Medulla oblongata (tissue), 1 donor: ENCODE results near the gene ZNF474.

Experiments used
- DNase-seq: peaks from one replicate; pipeline ENCODE4 v3.0.0-alpha.2; 2015; ENCODE audit errors: extremely low spot score

The ZNF474 gene

GRCh38 chr5:122118356-122118948 is 10.9 kb upstream of the ZNF474 start:
- no peak for DNase-seq

DNA sequence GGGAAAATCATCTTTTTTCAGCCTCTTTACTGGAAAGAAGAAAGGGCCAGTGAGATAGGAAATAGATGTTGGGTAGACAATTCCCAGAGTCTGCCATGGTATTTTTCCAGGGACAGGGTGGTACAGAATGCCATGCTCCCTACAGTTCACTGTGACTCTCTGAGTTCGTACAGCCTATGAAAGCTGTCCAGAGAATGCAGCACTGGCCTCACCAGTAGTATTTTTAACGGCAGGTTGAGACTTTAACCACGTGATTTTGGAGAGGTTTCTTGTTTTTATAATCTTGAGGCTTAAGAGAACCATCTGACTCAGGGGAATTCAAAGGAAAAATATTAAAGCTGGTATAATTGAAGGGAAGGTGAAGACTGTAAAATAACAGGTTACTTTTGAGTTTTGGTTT is 10.1 kb upstream of the ZNF474 start:
- no peak for DNase-seq

GRCh38 chr5:122120493-122120892 is 8.9 kb upstream of the ZNF474 start:
- no peak for DNase-seq

GRCh38 chr5:122120957-122121356 is 8.4 kb upstream of the ZNF474 start:
- no peak for DNase-seq

GRCh38 chr5:122121479-122122465 is 7.6 kb upstream of the ZNF474 start:
- no peak for DNase-seq

- DNase-seq = no peak
Observed at GRCh38 chr5:122124766-122125165, 4.6 kb upstream of the ZNF474 start.

GRCh38 chr5:122126177-122126755 is 3.1 kb upstream of the ZNF474 start:
- no peak for DNase-seq

GRCh38 chr5:122126756-122127321 is 2.5 kb upstream of the ZNF474 start:
- DNase-seq = peak; percentile 41

- no peak for DNase-seq
Observed at GRCh38 chr5:122130152-122130551, 806 bp downstream of the ZNF474 start.

DNA sequence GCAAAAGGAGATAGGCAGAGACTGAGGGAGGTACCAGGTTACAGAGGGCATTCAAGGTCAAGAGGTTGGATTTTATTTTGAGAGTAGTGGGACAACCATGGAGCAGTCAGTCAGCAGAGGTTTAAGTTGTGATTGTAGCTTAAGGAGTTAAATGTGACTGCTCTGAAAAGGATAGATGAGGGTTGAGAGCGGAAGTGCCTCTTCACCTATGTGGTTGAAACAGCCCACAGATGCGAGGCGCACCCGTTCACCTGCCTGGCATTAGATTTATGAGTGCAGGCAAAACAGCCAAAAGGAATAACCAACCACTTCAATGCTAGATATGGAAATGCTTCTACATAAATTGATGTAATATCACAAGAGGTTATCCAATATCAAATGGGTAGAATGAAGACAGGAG is 8.4 kb downstream of the ZNF474 start:
- no peak for DNase-seq

DNA sequence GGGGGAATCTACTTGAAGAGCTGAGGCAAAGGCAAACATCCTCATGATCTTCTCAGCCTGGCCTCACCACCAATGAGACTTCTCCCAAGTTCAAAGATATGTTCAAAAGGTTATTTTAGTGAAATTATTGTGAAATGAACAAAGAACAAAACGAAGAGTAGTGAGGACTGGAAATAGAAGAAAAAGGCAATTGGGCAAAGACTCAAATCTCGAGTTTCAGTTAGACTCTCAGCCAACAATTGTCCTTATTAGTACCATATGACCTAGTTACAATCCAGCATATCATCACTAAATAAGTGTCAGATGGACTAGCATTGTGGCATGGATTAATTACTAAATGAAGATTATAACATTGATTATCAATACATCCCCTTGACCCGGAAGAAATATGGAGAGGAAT is 9.0 kb downstream of the ZNF474 start:
- no peak for DNase-seq

DNA sequence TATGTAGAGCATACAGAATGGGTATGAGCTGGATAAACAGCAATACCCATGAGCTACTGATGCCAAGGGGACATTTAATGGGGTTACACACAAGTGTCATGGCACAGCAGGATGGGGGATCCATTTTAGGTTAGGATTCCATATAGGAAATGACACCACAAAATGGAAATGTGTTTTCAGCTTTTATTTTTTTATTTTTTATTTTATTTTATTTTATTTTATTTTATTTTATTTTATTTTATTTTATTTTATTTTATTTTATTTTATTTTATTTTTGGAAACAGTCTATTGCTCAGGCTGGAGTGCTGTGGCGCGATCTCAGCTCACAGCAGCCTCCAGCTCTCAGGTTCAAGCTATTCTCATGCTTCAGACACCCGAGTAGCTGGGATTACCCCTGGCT is 11.6 kb downstream of the ZNF474 start:
- DNase-seq = no peak

DNA sequence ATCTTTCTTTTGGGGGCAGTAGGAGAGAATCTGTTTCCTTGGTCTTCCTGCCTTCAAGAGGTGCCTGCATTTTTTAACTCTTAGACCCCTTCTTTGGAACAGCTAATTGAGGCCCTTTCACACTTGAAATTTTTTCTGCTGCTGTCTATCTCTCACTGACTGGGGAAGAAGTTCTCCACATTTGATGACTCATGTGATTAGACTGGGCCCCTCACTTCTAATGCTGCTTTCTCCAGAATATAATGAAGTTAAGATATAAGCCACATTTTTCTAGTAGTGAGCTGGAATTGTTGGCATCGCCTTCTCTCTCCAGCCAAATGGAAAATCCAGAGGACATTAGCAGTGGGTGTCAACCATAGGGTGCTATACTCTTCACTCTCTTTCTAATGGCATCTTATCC is 12.4 kb downstream of the ZNF474 start:
- no peak for DNase-seq

DNA sequence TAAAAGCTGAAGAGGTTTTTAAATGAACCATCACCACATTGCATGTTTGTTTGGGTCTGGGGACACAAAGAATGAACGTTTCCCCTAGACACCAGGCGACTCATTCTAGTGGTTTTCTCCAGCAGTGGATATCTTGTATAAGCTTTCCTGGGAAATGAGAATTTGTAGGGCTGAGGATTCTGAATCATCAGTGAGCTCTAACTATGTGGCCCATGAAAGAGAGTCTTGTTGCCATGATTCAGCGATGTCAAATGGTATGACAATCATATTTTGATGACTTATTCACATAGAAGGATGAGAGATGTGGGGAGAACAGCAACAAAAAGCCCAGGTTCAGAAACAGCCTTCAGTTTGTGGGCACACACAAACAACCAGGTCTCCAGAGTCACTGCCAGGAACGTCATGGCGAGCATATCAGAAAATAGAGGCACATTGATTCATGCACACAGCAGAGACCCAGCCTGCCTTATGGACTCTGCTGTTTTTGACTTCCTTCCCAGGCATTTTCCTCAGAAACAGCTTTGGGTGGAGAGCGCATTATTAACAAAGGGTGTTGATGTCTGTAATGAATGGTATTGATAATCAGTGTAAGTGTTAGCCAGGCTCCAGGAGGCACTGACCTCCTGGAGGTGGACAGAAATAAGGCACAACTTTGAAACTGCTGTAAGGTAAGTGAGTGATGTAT is 13.3 kb downstream of the ZNF474 start:
- no peak for DNase-seq

DNA sequence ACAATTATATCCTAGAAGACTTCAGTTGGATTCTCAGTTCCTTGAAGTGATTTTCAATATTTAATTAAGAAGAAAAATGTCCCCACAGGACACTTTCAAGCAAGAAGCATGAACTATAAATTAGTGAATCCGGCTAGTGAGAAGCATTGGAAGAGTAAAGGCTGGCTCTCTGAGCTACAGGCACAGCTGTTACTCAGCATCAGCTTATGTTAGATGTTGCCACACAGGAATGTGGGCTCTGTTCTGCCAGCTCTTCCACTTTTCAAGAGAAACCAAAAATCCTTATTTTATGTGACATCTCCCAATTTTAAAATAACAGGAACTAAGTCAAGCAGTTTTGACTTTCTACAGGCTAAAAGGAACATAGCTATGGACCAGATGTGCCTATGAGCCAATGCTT is 14.9 kb downstream of the ZNF474 start:
- DNase-seq = no peak

GRCh38 chr5:122145906-122146305 is 16.6 kb downstream of the ZNF474 start:
- DNase-seq = no peak

DNA sequence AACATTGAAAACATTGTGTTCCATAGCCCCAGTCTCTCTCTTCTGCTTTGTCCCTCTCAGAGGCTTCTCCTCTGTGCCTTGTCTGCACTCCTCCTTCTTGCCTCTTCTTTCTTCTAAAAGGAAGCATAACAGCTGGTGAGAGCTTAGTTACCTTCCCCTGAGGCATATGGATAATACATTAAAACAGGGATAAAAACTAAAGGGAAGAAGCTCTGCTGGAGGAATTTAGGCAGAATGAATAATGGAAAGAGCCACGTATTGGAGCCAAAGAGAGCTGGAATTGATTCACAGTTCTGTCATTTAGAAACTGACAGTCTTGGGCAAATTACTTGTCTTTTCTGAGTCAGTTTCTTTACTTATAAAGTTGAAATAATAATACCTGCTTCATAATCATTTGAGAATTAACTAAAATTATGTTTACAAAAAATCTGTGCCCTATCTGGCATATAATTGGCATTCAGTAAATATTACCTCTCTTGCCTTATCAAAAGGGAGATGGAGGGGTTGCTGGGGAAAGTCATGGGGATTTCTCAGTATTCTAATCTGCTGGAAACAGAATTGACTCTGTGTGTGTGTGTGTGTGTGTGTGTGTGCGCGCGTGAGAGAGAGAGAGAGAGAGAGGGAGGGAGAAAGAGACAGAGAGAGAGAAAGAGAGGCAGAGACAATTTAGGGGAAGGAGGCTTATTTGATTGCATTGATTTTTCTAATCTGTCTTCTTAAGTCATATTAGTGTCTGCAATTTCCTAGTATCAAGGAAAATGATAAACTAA is 20.2 kb downstream of the ZNF474 start:
- DNase-seq = no peak

- no peak for DNase-seq
Observed at GRCh38 chr5:122150215-122150614, 20.9 kb downstream of the ZNF474 start.

DNA sequence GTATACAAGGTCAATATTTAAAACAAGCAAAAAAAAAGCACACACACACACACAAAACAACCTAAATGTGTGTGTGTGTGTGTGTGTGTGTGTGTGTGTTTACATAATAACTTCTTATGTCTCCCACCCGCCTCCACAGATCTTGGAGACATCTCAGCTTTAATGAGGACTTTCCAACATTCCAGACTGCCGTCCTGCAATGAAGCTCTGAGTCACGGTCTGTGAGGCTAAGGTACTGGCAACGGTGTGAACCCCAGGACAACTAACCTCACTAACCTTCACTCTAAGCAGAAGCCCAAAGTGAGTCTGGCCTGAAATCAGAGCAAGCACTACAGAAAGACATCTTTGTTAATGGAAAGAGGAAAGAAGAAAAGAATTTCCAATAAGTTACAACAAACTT is 22.3 kb downstream of the ZNF474 start:
- DNase-seq = no peak

GRCh38 chr5:122152266-122152900 is 23.0 kb downstream of the ZNF474 start:
- no peak for DNase-seq

- DNase-seq = no peak
Observed at GRCh38 chr5:122153230-122153629, 23.9 kb downstream of the ZNF474 start.
